Inflammatory macrophage (primary cell): ENCODE measurements around the gene ZNF184.
"Not testable (repeated sequence)": the region's sequence is repeated elsewhere in the genome, so short reads cannot be mapped to it uniquely, and the experiment has no call there.

ENCODE experiments used
- DNase-seq, 2 donors: peaks; one replicate each; pipeline ENCODE4 v3.0.0-alpha.2; 2020 to 2022

ZNF184 gene

DNA sequence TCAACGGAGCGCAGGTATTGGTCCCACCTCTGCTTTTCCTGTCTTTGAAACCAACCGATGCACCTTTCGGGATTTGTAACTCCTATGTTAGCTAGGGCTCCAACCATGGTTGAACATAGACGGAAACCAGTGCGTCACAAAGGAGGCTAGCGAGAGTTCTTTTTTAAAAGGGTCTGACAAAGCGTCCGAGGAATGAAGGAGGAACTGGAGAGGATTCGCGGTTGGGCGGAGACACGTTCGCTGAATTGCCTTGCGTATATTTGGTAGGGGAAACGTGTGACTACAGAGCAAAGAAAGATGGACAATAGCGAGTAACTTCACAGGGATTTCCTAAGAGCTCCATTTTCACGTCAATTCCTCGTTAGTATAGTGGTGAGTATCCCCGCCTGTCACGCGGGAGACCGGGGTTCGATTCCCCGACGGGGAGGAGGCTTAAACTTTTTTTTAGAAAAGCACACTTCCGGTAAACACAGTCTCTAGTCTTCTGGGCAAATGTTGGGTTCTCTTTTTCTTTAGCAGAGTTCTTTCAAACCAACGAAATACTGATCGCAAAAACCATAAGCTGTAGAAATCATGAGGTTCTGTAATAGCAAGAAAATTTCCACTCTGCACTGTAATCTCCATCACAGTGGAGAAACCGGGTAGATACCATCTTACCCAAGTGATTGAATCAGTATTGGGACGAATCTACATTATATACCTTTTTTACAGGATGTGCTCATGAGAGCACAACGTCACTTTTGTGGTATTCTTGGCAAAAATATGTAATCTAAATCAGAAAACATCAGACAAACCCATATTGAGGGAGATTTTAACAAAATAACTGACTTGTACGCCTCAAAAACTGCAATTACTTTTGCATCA is 6.6 kb upstream of the ZNF184 start:
- peak; percentile 86 to 94 for DNase-seq

- peak; percentile 88 to 89 for DNase-seq
Measured at GRCh38 chr6:27478706-27479318, 5.9 kb upstream of the ZNF184 start.

DNA sequence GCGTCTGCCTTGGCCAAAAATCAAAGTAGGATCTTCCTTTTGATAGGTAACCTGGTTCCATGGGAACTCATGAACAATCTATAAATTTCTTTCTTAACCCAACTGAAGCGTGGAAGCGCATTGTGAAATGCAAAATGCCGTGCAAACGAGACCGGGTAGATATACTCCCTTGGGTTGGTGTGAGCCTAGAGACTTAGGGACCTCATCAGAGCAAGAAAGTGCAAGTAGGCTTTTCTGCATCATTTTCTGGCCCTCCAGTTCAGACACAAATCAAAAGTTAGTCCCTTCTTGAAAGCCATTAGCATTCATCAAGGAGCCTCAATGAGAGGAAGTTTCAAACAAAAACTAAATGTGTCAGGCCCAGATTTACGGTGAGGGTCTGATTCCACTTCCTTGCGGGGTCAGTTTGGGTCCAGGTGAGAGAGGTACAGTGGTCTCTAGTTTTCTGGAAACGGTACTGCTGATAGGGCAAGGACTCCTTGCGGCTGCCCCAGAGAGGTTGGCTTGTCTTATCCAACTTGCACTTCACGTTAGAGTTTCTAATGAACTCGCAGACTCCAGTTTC is 5.3 kb upstream of the ZNF184 start:
- DNase-seq: peak in 1 of 2 donors; percentile 8

GRCh38 chr6:27477318-27478013 is 4.6 kb upstream of the ZNF184 start:
- no peak for DNase-seq

DNA sequence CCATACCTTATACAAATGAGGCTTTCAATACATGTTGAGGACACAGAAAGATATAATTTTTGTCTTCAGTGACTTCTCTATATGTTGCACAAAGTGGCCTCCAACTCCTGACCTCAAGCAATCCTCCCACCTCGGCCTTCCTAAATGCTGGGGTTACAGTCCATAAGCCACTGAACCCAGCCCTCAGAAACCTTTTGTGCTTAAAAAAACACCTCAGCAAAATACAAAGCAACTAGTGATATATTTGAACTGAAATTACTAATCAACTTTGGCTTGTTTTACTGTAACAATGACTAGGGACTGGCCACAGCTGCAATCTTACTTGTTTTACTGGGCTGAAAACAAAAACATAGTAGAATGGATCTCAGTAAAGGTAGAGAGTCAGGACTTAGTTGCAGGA is 3.2 kb upstream of the ZNF184 start:
- no peak for DNase-seq

GRCh38 chr6:27474672-27475071 is 1.8 kb upstream of the ZNF184 start:
- DNase-seq: no peak

- DNase-seq: no peak
Measured at GRCh38 chr6:27474172-27474465, 1.2 kb upstream of the ZNF184 start.

- peak; percentile 31 to 45 for DNase-seq
Measured at GRCh38 chr6:27472182-27472616, 706 bp downstream of the ZNF184 start.

- no peak for DNase-seq
Measured at GRCh38 chr6:27471365-27472115, 1.4 kb downstream of the ZNF184 start.

DNA sequence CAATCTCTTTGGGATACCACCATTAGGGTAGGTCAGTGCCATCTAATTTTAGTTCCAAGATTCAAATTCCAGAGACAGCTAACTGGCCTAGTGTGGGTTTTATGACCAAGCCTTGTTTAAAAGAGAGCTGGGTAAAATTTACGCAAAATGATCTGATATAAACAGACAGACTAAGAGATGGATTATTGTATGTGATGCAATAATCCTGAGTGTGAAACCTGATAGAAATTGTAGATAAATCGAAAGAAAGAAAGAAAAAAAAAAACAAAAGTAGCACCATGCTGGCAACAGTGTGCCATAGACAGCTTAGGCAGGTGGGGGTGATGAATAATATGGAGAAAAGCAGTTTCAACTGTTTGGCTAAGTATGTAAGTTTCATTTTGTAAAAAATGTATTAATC is 2.9 kb downstream of the ZNF184 start:
- no peak for DNase-seq

- DNase-seq: no peak
Measured at GRCh38 chr6:27468334-27468733, 4.6 kb downstream of the ZNF184 start.

DNA sequence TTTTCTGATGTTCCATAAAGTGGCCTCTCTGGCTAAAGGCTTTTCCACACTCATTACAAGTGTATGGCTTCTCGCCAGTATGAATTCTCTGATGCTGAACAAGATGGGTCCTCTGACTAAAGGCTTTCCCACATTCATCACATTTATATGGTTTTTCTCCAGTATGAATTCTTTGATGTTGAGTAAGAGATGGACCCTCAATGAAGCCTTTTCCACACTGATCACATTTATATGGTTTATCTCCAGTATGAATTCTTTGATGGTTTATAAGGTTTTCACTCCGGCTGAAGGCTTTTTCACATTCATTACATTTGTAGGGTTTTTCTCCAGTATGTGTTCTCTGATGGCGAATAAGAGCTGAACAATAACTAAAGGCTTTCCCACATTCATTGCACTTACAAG is 20.4 kb downstream of the ZNF184 start:
- peak in 1 of 2 donors; percentile 1 for DNase-seq

- DNase-seq: no peak
Measured at GRCh38 chr6:27451660-27452390, 21.1 kb downstream of the ZNF184 start.

- DNase-seq: no peak
Measured at GRCh38 chr6:27448456-27448855, 24.4 kb downstream of the ZNF184 start.

DNA sequence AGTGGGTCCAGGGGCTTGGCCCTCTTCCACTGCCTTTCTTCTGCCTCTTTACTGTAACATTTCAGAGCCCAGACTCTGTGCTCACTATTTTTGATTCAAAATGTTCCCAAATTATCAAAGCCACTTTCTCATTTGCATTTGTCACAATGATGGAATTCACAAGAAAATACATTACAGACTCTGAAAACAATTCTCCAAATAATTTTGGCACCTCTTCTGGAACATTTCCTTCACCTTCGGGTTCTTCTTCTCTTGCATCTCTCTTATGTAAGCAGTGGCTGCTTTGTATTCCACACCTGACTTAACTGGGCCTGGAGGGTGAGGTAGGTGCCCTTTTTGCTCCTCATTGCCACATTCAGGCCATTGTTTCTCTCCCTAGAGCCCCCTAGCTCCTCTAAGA is 30.0 kb downstream of the ZNF184 start:
- DNase-seq: no peak

DNA sequence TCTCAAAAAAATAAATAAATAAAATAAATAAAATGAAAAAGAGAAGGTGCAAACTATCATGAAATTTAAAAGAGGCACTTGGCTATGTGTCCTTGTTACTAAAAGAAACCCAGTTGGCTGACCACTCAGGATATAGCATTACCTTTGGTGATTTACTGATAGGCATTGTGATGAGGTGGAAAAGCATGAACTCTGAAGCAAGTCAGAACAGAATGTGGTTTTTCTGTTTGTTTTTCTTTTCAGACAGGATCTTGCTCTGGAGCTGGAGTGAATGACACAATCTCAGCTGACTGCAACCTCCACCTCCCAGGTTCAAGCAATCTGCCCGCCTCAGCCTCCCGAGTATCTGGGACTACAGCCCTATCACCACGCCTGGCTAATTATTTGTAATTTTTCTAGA is 31.9 kb downstream of the ZNF184 start:
- no peak for DNase-seq

- DNase-seq: no peak
Measured at GRCh38 chr6:27439371-27439770, 33.5 kb downstream of the ZNF184 start.

- DNase-seq: no peak
Measured at GRCh38 chr6:27433714-27434113, 39.2 kb downstream of the ZNF184 start.

DNA sequence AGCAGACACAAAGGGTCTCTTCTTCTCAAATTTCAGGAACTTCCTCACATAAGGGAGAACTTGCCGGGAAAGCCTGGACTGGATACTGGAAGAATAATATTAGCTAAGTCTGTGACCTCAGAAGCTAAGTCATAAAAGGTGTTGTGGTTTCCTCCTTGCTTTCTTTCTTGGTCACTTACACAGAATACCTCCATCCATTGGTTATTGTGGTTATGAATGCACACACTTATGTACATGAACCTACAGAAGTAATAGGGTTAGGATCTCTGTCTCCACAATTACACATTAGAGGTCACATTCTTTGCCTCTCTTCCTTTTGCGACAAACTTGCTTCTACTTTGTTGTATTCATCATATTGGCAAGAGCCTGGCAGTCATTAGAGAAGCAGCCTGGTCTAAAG is 43.9 kb downstream of the ZNF184 start:
- DNase-seq: no peak

DNA sequence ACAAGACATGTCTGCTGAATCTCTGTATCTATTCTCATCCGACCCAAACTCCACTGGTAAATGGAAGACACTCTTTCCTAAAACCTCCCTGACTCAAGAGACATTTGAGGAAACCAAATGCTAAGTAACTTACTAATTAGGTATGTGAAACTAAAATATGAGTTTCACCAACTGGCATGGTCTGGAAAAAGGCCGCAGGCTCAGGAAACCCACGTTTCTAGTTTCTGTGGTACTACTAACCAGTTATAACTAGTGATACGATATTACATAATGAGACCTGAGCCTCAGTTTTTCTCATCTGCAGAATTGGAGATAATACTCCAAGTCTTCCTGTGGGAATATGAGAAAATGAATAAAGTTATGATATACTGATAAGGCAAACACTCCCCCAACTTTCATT is 44.4 kb downstream of the ZNF184 start:
- no peak for DNase-seq

DNA sequence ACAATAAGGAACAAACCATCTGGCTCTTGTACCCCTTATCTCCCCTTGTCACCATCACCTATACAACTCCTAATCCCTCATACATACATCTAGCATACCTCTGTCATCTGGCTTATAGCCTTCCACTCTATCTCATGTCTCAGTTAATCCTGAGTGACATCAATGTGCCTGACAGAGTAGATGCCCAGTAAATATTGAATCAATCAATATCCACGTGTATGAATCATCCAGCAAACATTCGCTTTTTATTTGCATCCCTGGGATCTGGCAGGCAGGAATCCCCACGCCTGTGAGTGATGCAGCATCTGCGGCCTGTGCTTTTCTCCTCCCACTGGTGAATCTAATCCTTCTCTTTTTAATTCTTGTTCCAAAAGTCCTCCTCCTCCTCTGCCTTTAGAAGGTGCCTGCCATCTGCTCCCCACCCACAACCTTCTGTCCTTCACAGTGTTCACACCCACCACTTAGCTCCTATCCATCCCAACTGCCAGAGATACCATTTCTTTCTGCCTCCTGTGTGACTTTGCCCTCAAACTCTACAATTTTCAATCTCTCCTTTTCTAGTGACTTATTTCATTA is 46.8 kb downstream of the ZNF184 start:
- no peak for DNase-seq

DNA sequence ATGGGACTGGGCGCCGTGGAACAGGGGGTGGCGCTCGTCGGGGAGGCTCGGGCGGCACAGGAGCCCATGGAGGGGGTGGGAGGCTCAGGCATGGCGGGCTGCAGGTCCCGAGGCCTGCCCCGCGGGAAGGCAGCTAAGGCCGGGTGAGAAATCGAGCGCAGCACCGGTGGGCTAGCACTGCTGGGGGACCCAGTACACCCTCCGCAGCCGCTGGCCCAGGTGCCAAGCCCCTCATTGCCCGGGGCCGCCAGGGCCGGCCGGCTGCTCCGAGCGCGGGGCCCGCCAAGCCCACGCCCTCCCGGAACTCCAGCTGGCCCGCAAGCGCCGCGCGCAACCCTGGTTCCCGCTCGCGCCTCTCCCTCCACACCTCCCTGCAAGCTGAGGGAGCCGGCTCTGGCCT is 48.1 kb downstream of the ZNF184 start:
- not testable (repeated sequence) for DNase-seq
